Spleen (tissue), 7 donors: ENCODE results near the gene IFI27.

ENCODE experiments used
- CTCF ChIP-seq, 11 experiments: fragments of 200-600 bp in 7 of 11; fragments of 450-650 bp in 4 of 11; sonication (generic) in 4 of 11; IDR thresholded peaks in 8 of 11; conservative IDR thresholded peaks in 3 of 11; 1 replicate in 7 of 11; 2 replicates in 4 of 11; pipeline versions ENCODE4 v1.4.0 to v1.8.0; 2016 to 2021; ENCODE audit warnings: antibody characterized with exemption in 11 of 11, inconsistent platforms in 4 of 11, mild to moderate bottlenecking in 1 of 11
- POLR2A ChIP-seq, 3 donors: fragments of 450-650 bp; IDR thresholded peaks; one replicate each; pipeline ENCODE4 v1.5.1; 2017; ENCODE audit warnings: antibody characterized with exemption in 3 of 3, mild to moderate bottlenecking in 1 of 3
- POLR2AphosphoS5 ChIP-seq, 3 donors: sonication (generic); formaldehyde crosslinking; IDR thresholded peaks; one replicate each; pipeline ENCODE4 v1.5.1; 2017; ENCODE audit warnings: antibody characterized with exemption in 3 of 3
- donor health status: DM: no; HTN: no; CAD: no; lungs with moderate emphysema.
- donor health status: DM: no; HTN: no; CAD: no.
- donor health status: DM: no; HTN: no; CAD: no.

- no peak for TF ChIP-seq CTCF (IDR thresholded peaks at IDR 0.05 in 8 of 11, conservative IDR thresholded peaks at IDR 0.05 in 3 of 11)
- TF ChIP-seq POLR2A (IDR thresholded peaks at IDR 0.05) = no peak
- no peak for TF ChIP-seq POLR2AphosphoS5 (IDR thresholded peaks at IDR 0.05)
Observed at GRCh38 chr14:94075008-94075407, 35.5 kb upstream of the IFI27 start.
